Heart right ventricle (tissue), 16 donors: Measurements from ENCODE around the gene XYLT2. TPM values are rescaled to one million over a fixed set of nuclear protein-coding genes. Genes with fewer than 3 reads are reported as not detected.

Experiments
- ATAC-seq, 8 donors: fragments of 200-7000 bp; cut with Tn5 transposase; one replicate each; pipeline ENCODE4 v1.9.1; 2020; ENCODE audit warnings: mild to moderate bottlenecking in 8 of 8, moderate library complexity in 8 of 8, moderate number of reproducible peaks in 1 of 8
- DNase-seq, 2 donors: peaks; one replicate each; pipeline ENCODE4 v3.0.0-alpha.2; 2020
- H3K27ac ChIP-seq, 10 donors: fragments of 200-600 bp; sonication (generic) in 2 of 10; one replicate each; pipeline versions ENCODE4 v1.5.0 to v1.8.0; 2020 to 2022; ENCODE audit warnings: mild to moderate bottlenecking in 3 of 10
- H3K27me3 ChIP-seq, 7 donors: fragments of 200-600 bp; one replicate each; pipeline ENCODE4 v1.8.0; 2021 to 2022; ENCODE audit warnings: mild to moderate bottlenecking in 2 of 7
- H3K36me3 ChIP-seq, 9 donors: fragments of 200-600 bp; sonication (generic) in 1 of 9; one replicate each; pipeline versions ENCODE4 v1.5.0 to v1.8.0; 2020 to 2022; ENCODE audit warnings: mild to moderate bottlenecking in 2 of 9
- H3K4me1 ChIP-seq, 9 donors: fragments of 200-600 bp; sonication (generic) in 1 of 9; one replicate each; pipeline versions ENCODE4 v1.5.0 to v1.8.0; 2020 to 2022; ENCODE audit warnings: mild to moderate bottlenecking in 4 of 9
- H3K4me3 ChIP-seq, 10 donors: fragments of 200-600 bp; sonication (generic) in 2 of 10; one replicate each; pipeline versions ENCODE4 v1.5.0 to v1.8.0; 2020 to 2022; ENCODE audit warnings: mild to moderate bottlenecking in 7 of 10, moderate library complexity in 2 of 10
- H3K9me3 ChIP-seq, 11 donors: fragments of 200-600 bp in 10 of 11; sonication (generic) in 2 of 11; one replicate each; pipeline versions ENCODE4 v1.5.0 to v1.8.0; 2013 to 2022; ENCODE audit warnings: mild to moderate bottlenecking in 2 of 11, control low read depth in 1 of 11, moderate library complexity in 1 of 11
- WGBS, 2 donors: extraction: QIAGEN DNeasy Blood & Tissue Kit; methylation state at CpG; one replicate each; pipeline ENCODE4 v1.1.7; 2013; ENCODE audit warnings: inconsistent platforms in 1 of 2; 5-methylcytosine and 5-hydroxymethylcytosine counted together
- intact Hi-C, 10 donors: fragments of 100-400 bp; cut with DNase I; formaldehyde crosslinking; loops; one replicate each; pipeline versions ENCODE4 v1.11.1 to v1.14.2; 2022
- polyA plus RNA-seq, 2 donors: library from polyadenylated mRNA; stranded (reverse); fragments of 200-250 nt; gene quantifications; one replicate each; pipeline ENCODE4 v1.2.3, GENCODE V29; 2013
- total RNA-seq, 10 donors: library from RNA; stranded (reverse); fragmentation: NEBNext Ultra II Directional in 3 of 10; extraction: Animal tissue kit (Norgen Biotek cat#: 25700) in 3 of 10; gene quantifications; one replicate each; pipeline versions ENCODE4 v1.2.1 to v1.2.4, GENCODE V29; 2021 to 2023
- TF ChIP-seq, protein P1 (sequence below), 9 donors: fragments of 200-600 bp; sonication (generic) in 2 of 9; IDR thresholded peaks; one replicate each; pipeline versions ENCODE4 v1.5.0 to v1.8.0; 2021 to 2022; ENCODE audit warnings: antibody characterized with exemption in 9 of 9, mild to moderate bottlenecking in 5 of 9, moderate library complexity in 1 of 9
- donor health status: Arrhythmogenic right ventricular cardiomyopathy.
- donor health status: ischemic (EF 13 %, LVEDD 7.1; RV severe dilation, severe dysfunction).
- donor health status: healthy with polysubstance abuse.
- donor health status: DM: no; HTN: yes; CAD: no.
- donor health status: DM: no; HTN: no; CAD: no.
- donor health status: ischemic (EF 25% LVEDD 6.9; RV normal size, moderate dysfunction).
- donor health status: ischemic (EF 25% LVEDD 5.7; RV mildly dilated, moderate dysfunction).
- donor health status: healthy.
- donor health status: DM: yes; HTN: yes; CAD: no.
- donor health status: Ischemic cardiomyopathy.
- donor health status: ischemic (EF 35%, LVEDD 5.7; RV mildly dilated, moderate dysfunction).
- donor health status: nonischemic (EF 11% LVEDD 7.7; RV severe dilation, severe dysfunction).
- donor health status: DM: yes; HTN: yes; CAD: no.
- donor health status: PGD.
- donor health status: ischemic (EF 29% LVEDD 5.4; RV normal size, mild dysfunction).
- donor health status: nonischemic (EF 23%, LVEDD 6.1; RV moderate dilation, normal function).

Gene XYLT2
- total and polyA plus RNA-seq, 12 donors = 8.1 to 17.1 (median 11.9) TPM

DNA sequence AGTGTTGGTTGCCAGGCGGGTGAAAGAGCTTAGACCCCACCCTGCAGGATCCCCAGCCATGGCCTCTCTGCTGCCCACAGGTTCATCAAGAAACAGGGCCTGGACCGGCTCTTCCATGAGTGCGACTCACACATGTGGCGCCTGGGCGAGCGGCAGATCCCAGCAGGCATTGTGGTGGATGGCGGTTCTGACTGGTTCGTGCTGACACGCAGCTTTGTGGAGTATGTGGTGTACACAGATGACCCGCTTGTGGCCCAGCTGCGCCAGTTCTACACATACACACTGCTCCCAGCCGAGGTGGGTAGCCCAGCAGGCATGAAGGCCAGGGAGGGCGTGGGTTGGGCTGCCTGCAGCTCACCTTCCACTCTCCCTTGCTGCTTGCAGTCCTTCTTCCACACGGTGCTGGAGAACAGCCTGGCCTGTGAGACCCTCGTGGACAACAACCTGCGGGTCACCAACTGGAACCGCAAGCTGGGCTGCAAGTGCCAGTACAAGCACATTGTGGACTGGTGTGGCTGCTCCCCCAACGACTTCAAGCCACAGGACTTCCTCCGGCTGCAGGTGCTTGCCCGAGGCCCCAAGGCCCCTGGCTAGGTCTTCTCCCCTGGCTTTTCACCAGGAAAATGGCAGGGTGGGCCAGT, 9.9 kb downstream of the XYLT2 start:
- Histone ChIP-seq H3K27me3 (no peaks in the 10 kb centered on the region), H3K36me3 (peaks cover 0 to 85% (median 52%) of the 10 kb centered on the region in 9 donors), H3K4me1 (peaks cover 0 to 24% (median 5%) of the 10 kb centered on the region in 9 donors), H3K9me3 (no peaks in the 10 kb centered on the region), H3K27ac (no peak overlapping the region), H3K4me3 (no peak overlapping the region)
- intact Hi-C loops = loop anchor here in 1 of 10 donors (10.0 kb wide), 1 partner anchor 59 kb away; no protein-coding TSS in a partner anchor
- TF ChIP-seq, protein P1, sequence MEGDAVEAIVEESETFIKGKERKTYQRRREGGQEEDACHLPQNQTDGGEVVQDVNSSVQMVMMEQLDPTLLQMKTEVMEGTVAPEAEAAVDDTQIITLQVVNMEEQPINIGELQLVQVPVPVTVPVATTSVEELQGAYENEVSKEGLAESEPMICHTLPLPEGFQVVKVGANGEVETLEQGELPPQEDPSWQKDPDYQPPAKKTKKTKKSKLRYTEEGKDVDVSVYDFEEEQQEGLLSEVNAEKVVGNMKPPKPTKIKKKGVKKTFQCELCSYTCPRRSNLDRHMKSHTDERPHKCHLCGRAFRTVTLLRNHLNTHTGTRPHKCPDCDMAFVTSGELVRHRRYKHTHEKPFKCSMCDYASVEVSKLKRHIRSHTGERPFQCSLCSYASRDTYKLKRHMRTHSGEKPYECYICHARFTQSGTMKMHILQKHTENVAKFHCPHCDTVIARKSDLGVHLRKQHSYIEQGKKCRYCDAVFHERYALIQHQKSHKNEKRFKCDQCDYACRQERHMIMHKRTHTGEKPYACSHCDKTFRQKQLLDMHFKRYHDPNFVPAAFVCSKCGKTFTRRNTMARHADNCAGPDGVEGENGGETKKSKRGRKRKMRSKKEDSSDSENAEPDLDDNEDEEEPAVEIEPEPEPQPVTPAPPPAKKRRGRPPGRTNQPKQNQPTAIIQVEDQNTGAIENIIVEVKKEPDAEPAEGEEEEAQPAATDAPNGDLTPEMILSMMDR (IDR thresholded peaks at IDR 0.05) = no peak
- DNase-seq (no peak), ATAC-seq (no peak)
- WGBS, 2 donors = 93 to 94% methylated on average over 20 of the region's 20 CpGs

DNA sequence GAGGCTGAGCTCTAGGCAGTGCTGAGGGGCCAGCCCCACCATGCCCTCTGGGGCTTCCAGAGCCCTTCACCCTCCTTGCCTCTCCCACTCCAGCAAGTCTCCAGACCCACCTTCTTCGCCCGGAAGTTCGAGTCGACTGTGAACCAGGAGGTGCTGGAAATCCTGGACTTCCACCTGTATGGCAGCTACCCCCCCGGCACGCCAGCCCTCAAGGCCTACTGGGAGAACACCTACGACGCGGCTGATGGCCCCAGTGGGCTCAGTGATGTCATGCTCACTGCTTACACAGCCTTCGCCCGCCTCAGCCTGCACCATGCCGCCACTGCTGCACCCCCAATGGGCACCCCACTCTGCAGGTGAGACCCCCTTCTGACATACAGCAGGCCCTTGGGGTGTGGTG, 10.5 kb downstream of the XYLT2 start:
- Histone ChIP-seq H3K27me3 (no peaks in the 10 kb centered on the region), H3K36me3 (peaks cover 0 to 91% (median 52%) of the 10 kb centered on the region in 9 donors), H3K4me1 (peaks cover 0 to 24% (median 5%) of the 10 kb centered on the region in 9 donors), H3K27ac (no peak overlapping the region), H3K4me3 (no peak overlapping the region), H3K9me3 (no peaks in the 10 kb centered on the region)
- intact Hi-C loops = loop anchor here in 1 of 10 donors (10.0 kb wide), 1 partner anchor 58 kb away; no protein-coding TSS in a partner anchor
- no peak for ATAC-seq
- no peak for DNase-seq
- TF ChIP-seq, protein P1 (IDR thresholded peaks at IDR 0.05) = no peak
- WGBS, 2 donors = 91 to 94% methylated on average over 12 of the region's 12 CpGs

DNA sequence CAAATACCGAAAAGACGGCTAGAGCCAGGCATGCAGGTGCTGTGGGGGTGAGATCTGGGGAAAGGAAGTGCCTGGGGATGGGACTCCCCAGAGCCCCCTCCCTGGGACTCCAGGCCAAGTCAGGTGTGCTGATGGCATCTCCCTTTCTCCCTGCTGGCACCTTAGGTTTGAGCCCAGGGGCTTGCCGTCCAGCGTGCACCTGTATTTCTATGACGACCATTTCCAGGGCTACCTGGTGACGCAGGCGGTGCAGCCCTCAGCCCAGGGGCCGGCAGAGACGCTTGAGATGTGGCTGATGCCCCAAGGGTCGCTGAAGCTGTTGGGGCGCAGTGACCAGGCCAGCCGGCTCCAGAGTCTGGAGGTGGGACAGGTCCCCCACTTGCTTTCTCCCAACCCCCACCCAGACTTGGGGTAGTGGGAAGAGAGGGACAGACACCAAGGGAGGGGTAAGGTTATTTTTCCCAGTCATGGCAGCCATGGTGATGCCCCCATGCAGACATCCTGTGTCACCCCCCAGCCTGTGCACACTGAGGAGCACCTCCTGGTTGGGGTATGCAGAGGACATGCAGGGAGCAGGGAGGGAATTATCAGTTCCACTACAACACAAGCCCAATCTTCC, 11.1 kb downstream of the XYLT2 start:
- intact Hi-C loops = loop anchor here in 1 of 10 donors (10.0 kb wide), 1 partner anchor 58 kb away; no protein-coding TSS in a partner anchor
- Histone ChIP-seq H3K36me3 (peaks cover 0 to 90% (median 52%) of the 10 kb centered on the region in 9 donors), H3K27ac (no peak overlapping the region)

DNA sequence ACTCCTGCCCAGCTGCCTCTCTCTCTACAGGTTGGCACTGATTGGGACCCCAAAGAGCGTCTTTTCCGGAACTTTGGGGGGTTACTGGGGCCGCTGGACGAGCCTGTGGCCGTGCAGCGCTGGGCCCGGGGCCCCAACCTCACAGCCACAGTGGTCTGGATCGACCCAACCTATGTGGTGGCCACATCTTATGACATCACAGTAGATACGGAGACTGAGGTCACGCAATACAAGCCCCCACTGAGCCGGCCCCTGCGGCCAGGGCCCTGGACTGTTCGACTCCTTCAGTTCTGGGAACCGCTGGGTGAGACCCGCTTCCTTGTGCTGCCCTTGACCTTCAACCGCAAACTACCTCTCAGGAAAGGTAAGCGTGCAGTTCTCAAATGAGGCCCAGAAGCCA, 12.3 kb downstream of the XYLT2 start:
- Histone ChIP-seq H3K36me3 (peaks cover 0 to 82% (median 52%) of the 10 kb centered on the region in 9 donors), H3K9me3 (no peaks in the 10 kb centered on the region), H3K4me1 (peaks cover 0 to 20% (median 10%) of the 10 kb centered on the region in 9 donors), H3K4me3 (no peak overlapping the region), H3K27me3 (no peaks in the 10 kb centered on the region), H3K27ac (no peak overlapping the region)
- DNase-seq (no peak), ATAC-seq (no peak)
- TF ChIP-seq, protein P1 (IDR thresholded peaks at IDR 0.05) = no peak
- intact Hi-C loops = loop anchor here in 1 of 10 donors (10.0 kb wide), 1 partner anchor 57 kb away; no protein-coding TSS in a partner anchor
- 97 to 98% methylated on average over 17 of the region's 17 CpGs for WGBS, 2 donors

More for the DNA sequence above, 11.1 kb downstream of the XYLT2 start:
- WGBS, 2 donors = 93 to 97% methylated on average over 12 of the region's 12 CpGs
- Histone ChIP-seq H3K4me3 (no peak overlapping the region), H3K4me1 (peaks cover 0 to 23% (median 5%) of the 10 kb centered on the region in 9 donors), H3K27me3 (no peaks in the 10 kb centered on the region), H3K9me3 (no peaks in the 10 kb centered on the region)
- no peak for DNase-seq
- no peak for ATAC-seq
- TF ChIP-seq, protein P1 (IDR thresholded peaks at IDR 0.05) = no peak
